Cerebellar nuclear complex (tissue), 1 donor: Measurements from ENCODE around the gene ABI3.

Experiments
- DNase-seq, 2 experiments: peaks; one replicate each; lab custom pipeline; 2025; lab: John Stamatoyannopoulos, UW

The ABI3 gene

DNA sequence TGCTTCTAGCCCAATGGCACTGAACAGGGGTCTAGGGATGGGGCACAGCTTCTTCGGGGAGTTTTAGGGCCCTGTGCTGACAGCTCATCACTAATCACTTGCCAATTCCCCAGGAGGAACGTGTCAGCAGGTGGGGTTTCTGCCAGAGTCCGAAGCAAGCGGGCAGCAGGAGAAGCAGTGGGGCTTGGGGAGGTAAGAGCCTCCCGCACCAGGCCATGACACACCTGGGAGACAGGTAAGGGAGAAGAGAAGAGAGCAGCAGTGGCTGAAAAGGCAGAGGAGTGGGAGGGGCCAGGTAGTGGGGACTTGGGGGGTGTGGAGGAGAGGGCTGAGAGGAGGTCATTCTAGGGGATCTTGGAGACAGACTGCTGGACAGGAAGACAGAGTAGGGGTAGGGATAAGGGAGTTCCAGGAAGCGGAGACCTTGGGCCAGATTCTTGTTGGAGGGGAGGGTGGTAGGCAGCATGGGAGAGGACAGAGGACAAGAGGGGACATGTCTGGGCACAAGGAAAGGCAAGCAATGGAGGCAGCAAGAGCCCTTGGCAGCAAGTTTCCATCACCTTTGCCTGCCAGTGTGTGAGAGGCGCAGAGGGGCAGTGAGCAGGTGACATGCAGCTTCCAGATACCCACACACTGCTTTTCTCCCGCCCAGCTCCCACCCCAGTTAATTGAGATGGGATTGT, 15.2 kb downstream of the ABI3 start:
- DNase-seq: no peak

DNA sequence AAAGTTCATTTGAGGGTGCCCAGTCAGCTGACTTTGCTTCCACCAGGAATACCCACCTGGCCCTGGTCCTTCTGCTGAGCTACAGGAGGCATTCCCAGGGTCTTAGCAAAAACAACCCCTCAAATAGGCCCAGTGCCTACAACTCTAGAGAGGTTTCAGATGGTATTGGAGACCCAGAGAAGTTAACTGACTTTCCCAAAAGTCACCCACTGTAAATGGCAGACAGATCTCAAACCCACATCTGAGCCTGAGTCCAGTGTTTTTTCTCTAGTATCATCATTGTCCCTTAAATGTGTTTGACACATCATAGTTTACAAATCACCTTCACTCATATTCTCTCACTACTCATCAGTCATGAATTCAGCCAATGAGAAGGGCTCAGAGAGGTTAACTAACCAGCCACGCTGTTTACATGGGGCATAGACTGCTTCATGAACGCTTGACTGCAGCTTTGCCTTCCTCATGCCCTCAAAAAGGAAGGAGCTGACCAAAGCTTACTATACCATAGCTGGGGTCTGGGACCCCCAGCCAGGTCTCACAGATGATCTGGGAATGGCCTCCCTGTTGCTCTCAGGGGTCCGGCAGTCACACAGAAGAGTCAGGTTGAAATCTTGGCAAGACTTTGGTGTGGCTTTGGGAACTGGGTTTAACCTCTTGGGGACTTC, 16.4 kb downstream of the ABI3 start:
- DNase-seq: no peak

GRCh38 chr17:49227436-49228261, 17.1 kb downstream of the ABI3 start:
- peak in 1 of 2 experiments; percentile 53 for DNase-seq

DNA sequence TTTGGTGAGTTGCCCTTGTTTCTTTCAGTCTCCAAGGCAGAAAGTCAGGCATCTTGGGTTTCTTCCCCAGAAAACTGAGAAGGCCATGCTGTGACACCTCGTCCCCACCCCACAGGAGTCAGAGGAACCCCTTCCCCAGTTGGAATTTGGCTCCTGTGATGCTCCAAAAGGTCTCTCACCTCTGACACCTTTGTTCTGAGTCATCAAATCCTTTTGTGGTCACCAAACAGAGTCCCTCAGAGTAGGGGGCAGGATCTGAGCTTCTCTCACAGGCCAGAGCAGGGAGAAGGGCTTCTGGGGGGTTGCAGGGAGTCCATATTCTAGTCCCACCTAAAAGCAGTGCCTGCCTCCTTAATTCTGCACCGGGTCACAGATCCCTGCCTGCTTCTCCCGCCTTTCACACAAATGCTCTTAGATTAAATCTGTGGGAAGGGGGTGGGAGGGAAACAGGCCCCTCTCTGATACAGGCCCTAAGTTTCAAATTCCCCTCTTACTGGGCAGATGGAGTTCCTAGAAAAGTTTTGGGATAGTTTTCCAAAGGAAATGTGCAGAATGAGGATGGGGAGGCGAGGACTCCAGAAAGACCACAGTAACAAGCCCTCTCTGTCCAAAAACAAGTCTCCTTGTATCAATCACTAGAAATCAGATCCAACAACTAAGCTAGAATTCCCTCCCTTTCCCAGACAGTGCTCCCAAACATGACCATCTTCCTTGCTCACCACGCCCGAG, 18.7 kb downstream of the ABI3 start:
- DNase-seq: no peak

DNA sequence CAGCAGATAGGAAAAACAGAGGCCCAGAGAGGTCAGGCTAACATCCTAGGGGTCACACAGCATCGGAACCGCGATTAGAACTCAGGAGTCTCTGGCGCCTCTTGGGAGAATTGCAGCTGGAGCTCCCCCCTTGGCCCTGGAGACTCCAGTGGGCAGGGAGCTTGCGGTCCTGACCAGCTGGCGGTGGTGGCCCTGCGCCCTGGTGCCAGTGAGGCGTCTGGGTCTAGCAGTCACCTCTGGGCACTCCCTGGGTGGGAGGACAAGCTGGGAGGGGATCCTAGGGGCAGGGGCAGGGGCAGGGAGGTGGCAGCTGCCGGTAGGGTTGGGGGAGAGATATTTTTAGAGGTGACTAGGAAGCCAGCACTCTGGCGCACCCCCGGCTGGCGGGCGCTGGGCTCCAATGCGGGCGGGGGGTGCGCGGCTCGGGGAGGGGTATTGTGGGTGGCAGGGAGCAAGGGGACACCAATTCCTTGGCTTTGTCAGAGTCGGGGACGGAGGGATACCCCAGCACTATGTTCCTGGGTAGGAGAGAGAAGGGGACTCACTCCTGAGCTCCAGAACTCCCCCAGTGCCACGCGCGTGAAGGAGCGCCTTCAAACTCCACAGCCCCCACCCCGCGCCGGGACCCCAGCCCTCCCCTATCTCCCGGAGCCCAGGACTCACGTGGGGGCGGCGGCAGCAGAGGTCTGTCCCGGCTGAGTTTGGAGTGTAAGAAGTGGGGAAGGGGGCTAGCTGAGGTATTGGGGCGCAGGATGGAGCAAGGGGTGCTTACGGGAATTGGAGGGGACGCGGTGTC, 19.5 kb downstream of the ABI3 start:
- no peak for DNase-seq

- peak in 1 of 2 experiments; percentile 8 for DNase-seq
These were observed 20.4 kb downstream of the ABI3 start, which contains the start of gene PHOSPHO1 for GRCh38 chr17:49230636-49231562. Gene PHOSPHO1, minus strand, starts transcription at chr17:49230787. Its CDS starts 4,096 bp downstream, at chr17:49226691.

DNA sequence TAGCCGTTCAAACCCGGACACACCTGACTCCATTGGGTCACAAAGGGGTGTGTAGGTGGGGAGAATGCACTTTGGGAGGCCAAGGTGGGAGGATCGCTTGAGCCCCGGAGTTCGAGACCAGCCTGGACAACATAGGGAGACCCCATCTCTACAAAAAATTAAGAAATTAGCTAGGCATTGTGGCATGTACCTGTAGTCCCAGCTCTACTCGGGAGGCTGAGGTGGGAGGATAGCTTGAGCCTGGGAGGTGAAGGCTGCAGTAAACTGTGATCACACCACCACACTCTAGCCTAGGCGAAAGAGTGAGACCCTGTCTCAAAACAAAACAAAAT, 21.0 kb downstream of the ABI3 start:
- no peak for DNase-seq

GRCh38 chr17:49234509-49235080, 24.1 kb downstream of the ABI3 start:
- DNase-seq: no peak

DNA sequence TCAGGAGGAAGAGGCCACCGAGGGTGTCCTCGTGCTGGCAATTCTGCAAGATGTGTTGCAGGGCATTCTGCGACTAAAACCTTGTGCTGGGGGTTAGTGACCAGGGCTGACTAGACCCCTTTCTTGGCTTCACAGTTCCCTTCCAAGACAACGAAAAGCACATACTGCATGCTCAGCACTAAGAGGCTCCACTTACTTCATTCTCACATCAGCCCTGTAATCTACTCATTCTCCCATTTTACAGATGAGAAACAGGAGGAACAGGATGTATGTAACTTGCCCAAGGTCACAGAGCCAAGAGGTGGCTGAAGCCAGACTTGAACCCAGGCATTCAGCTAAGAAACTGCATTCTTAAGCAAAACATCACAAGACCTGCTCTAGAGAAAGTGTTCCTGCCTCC, 25.4 kb downstream of the ABI3 start:
- no peak for DNase-seq

GRCh38 chr17:49239963-49240362, 29.5 kb downstream of the ABI3 start:
- DNase-seq: no peak

DNA sequence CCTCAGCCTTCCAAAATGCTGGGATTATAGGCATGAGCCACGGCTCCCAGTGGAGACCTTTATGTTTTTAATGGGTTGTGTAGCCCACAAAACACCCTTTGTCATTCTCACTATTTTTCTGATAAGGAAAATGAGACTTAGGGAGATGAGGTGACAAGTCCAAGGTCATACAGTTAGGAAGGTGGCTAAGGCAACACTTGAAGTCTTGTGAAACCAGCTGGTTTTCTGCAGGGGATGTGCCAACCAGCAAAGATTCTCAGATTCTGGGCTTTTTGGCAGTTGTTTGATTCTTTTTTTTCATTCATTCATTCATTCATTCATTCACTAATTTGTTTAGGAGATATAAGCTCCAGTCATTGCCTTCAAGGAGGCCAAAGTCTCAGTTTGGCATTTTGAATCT, 30.1 kb downstream of the ABI3 start:
- DNase-seq: no peak

DNA sequence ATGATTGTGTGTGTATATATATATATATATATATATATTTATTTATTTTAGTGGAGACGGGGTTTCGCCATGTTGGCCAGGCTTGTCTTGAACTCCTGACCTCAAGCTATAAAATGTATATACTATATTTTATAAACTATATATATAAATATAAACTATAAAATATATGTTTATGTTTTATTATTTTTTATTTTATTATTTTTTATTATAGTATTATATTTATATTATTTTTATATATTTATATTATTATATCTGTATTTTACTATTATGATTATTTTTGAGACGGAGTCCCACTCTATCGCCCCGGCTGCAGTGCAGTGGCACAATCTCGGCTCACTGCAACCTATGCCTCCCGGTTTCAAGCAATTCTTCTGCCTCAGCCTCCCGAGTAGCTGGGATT, 30.5 kb downstream of the ABI3 start:
- DNase-seq: no peak

GRCh38 chr17:49241692-49242397, 31.3 kb downstream of the ABI3 start:
- DNase-seq: no peak

DNA sequence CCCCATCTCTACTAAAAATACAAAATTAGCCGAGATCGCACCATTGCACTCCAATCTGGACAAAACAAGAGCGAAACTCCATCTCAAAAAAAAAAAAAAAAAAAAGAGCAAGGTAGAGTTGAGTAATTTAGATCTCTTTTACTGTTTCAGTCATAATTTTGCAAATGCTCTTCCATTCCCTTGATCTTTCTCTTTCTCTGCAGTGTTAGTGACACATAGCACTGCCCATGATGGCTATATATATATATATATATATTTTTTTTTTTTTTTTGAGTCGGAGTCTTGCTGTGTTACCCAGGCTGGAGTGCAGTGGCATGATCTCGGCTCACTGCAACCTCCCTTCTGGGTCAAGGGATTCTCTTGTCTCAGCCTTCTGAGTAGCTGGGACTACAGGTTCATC, 32.3 kb downstream of the ABI3 start:
- DNase-seq: no peak

DNA sequence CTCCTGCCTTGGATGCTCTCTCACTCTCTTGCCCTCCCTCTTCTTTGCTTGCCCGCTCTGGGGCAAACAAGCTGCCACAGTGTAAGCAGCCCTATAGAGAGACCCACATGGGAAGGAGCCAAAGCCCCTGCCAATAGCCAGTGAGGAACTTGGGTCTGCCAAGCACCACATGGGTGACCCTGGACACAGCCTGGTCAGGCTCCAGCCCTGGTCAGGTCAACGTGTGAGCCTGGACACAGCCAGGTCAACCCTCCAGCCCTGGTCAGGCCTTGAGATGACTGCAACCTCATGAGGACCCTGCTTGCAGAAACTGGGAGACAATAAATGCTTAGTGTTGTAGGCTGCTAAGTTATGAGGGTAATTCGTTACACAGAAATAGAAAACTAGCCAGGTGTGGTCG, 34.3 kb downstream of the ABI3 start:
- DNase-seq: no peak

- DNase-seq: no peak
These were observed 37.4 kb downstream of the ABI3 start for GRCh38 chr17:49247944-49248343.

GRCh38 chr17:49249292-49249794, 38.8 kb downstream of the ABI3 start:
- DNase-seq: no peak

- DNase-seq: no peak
These were observed 39.5 kb downstream of the ABI3 start for GRCh38 chr17:49249890-49250522.
